Fibroblast of the aortic adventitia (primary cell): ENCODE results near the gene KNDC1. TPM values are rescaled to one million over a fixed set of nuclear protein-coding genes. Genes with fewer than 3 reads are reported as not detected.

Experiments used
- DNase-seq: peaks from one replicate; pipeline ENCODE4 v3.0.0-alpha.2; 2010; ENCODE audit warnings: low read depth
- H3K4me3 ChIP-seq: 2 replicates; pipeline ENCODE4 v1.5.1; 2011; ENCODE audit warnings: low read depth, mild to moderate bottlenecking, control low read depth, low read length, moderate library complexity
- CTCF ChIP-seq: IDR thresholded peaks from 2 replicates; pipeline ENCODE4 v1.5.1; 2011; ENCODE audit warnings: mild to moderate bottlenecking, low read length, control low read depth, inconsistent platforms; ENCODE audit not compliant: insufficient read depth
- total RNA-seq: library from RNA; depleted of rRNA; stranded (reverse); fragments of >200 nt; gene quantifications from 2 replicates; pipeline ENCODE4 v1.2.3, GENCODE V29; 2012; ENCODE audit warnings: low replicate concordance

Gene KNDC1
- total RNA-seq, 1 donor: under 0.01 TPM

- no peak overlapping the region for H3K4me3 ChIP-seq
- no peak for DNase-seq
- no peak for TF ChIP-seq CTCF
Measured at GRCh38 chr10:133200621-133201031, 40.6 kb downstream of the KNDC1 start.

- DNase-seq: no peak
- H3K4me3 ChIP-seq: no peak overlapping the region
- TF ChIP-seq CTCF: no peak
Measured at GRCh38 chr10:133201151-133201947, 41.3 kb downstream of the KNDC1 start.

GRCh38 chr10:133201948-133202725 is 42.1 kb downstream of the KNDC1 start:
- no peak for DNase-seq
- TF ChIP-seq CTCF: no peak

GRCh38 chr10:133202778-133203651 is 43.0 kb downstream of the KNDC1 start:
- no peak for DNase-seq
- no peak for TF ChIP-seq CTCF
- H3K4me3 ChIP-seq: no peak overlapping the region

More at GRCh38 chr10:133201948-133202725, 42.1 kb downstream of the KNDC1 start:
- H3K4me3 ChIP-seq: no peak overlapping the region

GRCh38 chr10:133203652-133204195 is 43.7 kb downstream of the KNDC1 start:
- H3K4me3 ChIP-seq: no peak overlapping the region
- no peak for TF ChIP-seq CTCF
- DNase-seq: no peak
